ENCODE results near the gene CNP. TPM values are rescaled to one million over a fixed set of nuclear protein-coding genes. Genes with fewer than 3 reads are reported as not detected.

The CNP gene
- total and polyA plus RNA-seq, 10 of the 15 experiments (the other 5 are each of a cell fraction or from before 2014, with no cell fraction given), result 1.8 to 60.7 (median 31.4) TPM

DNA sequence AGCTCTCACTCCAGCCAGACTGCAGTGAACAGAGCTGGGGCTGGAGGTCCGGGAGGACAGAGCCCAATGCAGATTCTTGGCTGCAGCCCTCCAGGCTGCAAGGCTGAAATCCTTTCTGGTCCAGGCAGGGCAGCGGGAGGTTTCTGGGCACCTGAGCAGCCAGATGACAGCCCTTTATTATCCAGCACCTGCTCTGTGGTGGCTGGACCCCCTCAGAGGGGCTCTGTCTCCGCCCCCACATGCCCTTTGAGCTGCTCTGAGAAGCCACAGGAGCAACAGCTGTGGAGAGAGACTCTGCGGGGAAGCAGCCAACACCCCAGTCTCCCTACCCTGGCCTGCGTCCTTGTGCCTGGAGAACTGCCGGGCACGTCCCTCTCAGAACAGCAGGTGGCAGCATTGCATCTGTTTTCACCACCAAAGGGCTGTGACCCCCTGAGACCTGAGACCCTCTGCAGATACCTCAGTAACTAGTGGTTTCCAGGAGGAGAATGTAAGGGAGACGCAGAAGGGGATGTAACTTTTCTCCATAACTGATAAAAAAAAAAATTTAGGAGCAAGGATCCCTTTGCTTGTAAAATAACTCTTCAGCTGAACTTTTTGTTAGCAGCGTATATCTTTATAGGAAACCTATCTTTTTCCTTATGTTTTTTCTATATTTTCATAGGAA lies 3.7 kb upstream of the CNP start:
- ATAC-seq (peak; percentile 41), FAIRE-seq (peak; percentile 90), DNase-seq (ENCODE audit: low read depth, low spot score) (no peak)
- peaks cover 12% of the 10 kb centered on the region for H3K79me2 ChIP-seq (ENCODE audit: control insufficient read depth, insufficient read depth, low read length)
- CTCF ChIA-PET, result interaction anchor here (0.6 to 9.4 kb wide), 36 partner anchors 8 to 440 kb away, joined by 3 to 116 read pairs (median 4); partner anchors contain the start of genes DHX58, DNAJC7, HCRT and KAT2A
- no peak overlapping the region for H3K4me3 ChIP-seq
- H3K4me1 ChIP-seq (ENCODE audit: control insufficient read depth, insufficient read depth, low read length), result peaks cover 6% of the 10 kb centered on the region
- no peak overlapping the region for H2AFZ ChIP-seq (ENCODE audit: control insufficient read depth, low read depth, low read length)
- RAD21 ChIA-PET (ENCODE audit: unreplicated experiment), result interaction anchor here (0.9 to 2.2 kb wide), 13 partner anchors 10 to 231 kb away, joined by 3 to 12 read pairs (median 5); partner anchors contain the start of genes GHDC, NKIRAS2 and ODAD4
- no peaks in the 10 kb centered on the region for H3K9me3 ChIP-seq (replicated peaks; ENCODE audit: control insufficient read depth, insufficient read depth, low read length)
- POLR2A ChIA-PET, result interaction anchor here (0.6 to 2.1 kb wide), 4 partner anchors 59 to 158 kb away, joined by 3 to 8 read pairs (median 4); partner anchors contain the start of genes DHX58 and KAT2A
- in situ Hi-C loops (cut with MboI) (loop anchor here (5.0 kb wide), 1 partner anchor 149 kb away; the partner anchor contains the start of gene DHX58), intact Hi-C loops (cut with micrococcal nuclease; ENCODE audit: unreplicated experiment) (loop anchor here (1.0 kb wide), 1 partner anchor 153 kb away; no protein-coding TSS in a partner anchor)
- H3K4me2 ChIP-seq (ENCODE audit: control insufficient read depth, insufficient read depth), result no peak overlapping the region
- H3K27ac ChIP-seq (ENCODE audit: control insufficient read depth, insufficient read depth), result no peak overlapping the region
- no peaks in the 10 kb centered on the region; a peak in 1 of 4 replicates for H3K36me3 ChIP-seq (ENCODE audit: control insufficient read depth in 2 of 2, insufficient read depth in 2 of 2, low read length in 1 of 2)
- 29% methylated on average over 9 of the region's 9 CpGs for WGBS (ENCODE audit: insufficient coverage, insufficient replicate concordance, low lambda C conversion rate, missing lambda C conversion rate)
- BruUV-seq (replicated peaks), result no TSS peak
- H3K27me3 ChIP-seq (replicated peaks in 1 of 2; ENCODE audit: control insufficient read depth in 2 of 2, insufficient read depth in 2 of 2, low read length in 1 of 2), result no peaks in the 10 kb centered on the region
- no peak overlapping the region for H3K9ac ChIP-seq (ENCODE audit: control insufficient read depth, insufficient read depth, low read length)
- SMC1A ChIA-PET (ENCODE audit: uncharacterized antibody, unreplicated experiment), result interaction anchor here (0.6 to 5.7 kb wide), 13 partner anchors 10 to 219 kb away, joined by 3 to 28 read pairs (median 4); partner anchors contain the start of genes DHX58, KAT2A, KCNH4 and NKIRAS2
- no peaks in the 10 kb centered on the region for H4K20me1 ChIP-seq (ENCODE audit: control insufficient read depth, insufficient read depth)
- TF ChIP-seq SMARCA5 (IDR thresholded peaks at IDR 0.05), result peak; percentile 67; the same call in 1 of the 2 replicates
- TF ChIP-seq, protein P1, sequence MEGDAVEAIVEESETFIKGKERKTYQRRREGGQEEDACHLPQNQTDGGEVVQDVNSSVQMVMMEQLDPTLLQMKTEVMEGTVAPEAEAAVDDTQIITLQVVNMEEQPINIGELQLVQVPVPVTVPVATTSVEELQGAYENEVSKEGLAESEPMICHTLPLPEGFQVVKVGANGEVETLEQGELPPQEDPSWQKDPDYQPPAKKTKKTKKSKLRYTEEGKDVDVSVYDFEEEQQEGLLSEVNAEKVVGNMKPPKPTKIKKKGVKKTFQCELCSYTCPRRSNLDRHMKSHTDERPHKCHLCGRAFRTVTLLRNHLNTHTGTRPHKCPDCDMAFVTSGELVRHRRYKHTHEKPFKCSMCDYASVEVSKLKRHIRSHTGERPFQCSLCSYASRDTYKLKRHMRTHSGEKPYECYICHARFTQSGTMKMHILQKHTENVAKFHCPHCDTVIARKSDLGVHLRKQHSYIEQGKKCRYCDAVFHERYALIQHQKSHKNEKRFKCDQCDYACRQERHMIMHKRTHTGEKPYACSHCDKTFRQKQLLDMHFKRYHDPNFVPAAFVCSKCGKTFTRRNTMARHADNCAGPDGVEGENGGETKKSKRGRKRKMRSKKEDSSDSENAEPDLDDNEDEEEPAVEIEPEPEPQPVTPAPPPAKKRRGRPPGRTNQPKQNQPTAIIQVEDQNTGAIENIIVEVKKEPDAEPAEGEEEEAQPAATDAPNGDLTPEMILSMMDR (IDR thresholded peaks at IDR 0.05 in 2 of 3, conservative IDR thresholded peaks at IDR 0.05 in 1 of 3; ENCODE audit: control insufficient read depth in 2 of 3, extremely low read depth in 1 of 3, insufficient read depth in 1 of 3, low read depth in 3 of 3, low read length in 3 of 3), result peak; percentile 91 to 93 (median 91)
- peak; percentile 23; the same call in 1 of the 2 replicates for TF ChIP-seq RUNX3 (IDR thresholded peaks at IDR 0.05; ENCODE audit: low read length)
- 0 out of 4 replicates have a peak, but pooled peaks of 1 of the 2 experiments have one; percentile 7 for TF ChIP-seq BHLHE40 (IDR thresholded peaks at IDR 0.05; ENCODE audit: borderline replicate concordance in 1 of 2, low read depth in 2 of 2, low read length in 1 of 2)
- TF ChIP-seq EED (IDR thresholded peaks at IDR 0.05; ENCODE audit: low read depth), result no peak
- no peak for TF ChIP-seq POLR2AphosphoS2 (IDR thresholded peaks at IDR 0.05; ENCODE audit: low read depth, low read length)
- peak; percentile 13 for TF ChIP-seq RELA (IDR thresholded peaks at IDR 0.05; ENCODE audit: borderline replicate concordance, partially characterized antibody)
- TF ChIP-seq, protein P2, sequence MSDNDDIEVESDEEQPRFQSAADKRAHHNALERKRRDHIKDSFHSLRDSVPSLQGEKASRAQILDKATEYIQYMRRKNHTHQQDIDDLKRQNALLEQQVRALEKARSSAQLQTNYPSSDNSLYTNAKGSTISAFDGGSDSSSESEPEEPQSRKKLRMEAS (IDR thresholded peaks at IDR 0.05; ENCODE audit: low read depth, low read length), result no peak
- TF ChIP-seq RB1 (IDR thresholded peaks at IDR 0.05; ENCODE audit: borderline replicate concordance), result peak; percentile 81; the same call in 1 of the 2 replicates
- TF ChIP-seq, protein P3, sequence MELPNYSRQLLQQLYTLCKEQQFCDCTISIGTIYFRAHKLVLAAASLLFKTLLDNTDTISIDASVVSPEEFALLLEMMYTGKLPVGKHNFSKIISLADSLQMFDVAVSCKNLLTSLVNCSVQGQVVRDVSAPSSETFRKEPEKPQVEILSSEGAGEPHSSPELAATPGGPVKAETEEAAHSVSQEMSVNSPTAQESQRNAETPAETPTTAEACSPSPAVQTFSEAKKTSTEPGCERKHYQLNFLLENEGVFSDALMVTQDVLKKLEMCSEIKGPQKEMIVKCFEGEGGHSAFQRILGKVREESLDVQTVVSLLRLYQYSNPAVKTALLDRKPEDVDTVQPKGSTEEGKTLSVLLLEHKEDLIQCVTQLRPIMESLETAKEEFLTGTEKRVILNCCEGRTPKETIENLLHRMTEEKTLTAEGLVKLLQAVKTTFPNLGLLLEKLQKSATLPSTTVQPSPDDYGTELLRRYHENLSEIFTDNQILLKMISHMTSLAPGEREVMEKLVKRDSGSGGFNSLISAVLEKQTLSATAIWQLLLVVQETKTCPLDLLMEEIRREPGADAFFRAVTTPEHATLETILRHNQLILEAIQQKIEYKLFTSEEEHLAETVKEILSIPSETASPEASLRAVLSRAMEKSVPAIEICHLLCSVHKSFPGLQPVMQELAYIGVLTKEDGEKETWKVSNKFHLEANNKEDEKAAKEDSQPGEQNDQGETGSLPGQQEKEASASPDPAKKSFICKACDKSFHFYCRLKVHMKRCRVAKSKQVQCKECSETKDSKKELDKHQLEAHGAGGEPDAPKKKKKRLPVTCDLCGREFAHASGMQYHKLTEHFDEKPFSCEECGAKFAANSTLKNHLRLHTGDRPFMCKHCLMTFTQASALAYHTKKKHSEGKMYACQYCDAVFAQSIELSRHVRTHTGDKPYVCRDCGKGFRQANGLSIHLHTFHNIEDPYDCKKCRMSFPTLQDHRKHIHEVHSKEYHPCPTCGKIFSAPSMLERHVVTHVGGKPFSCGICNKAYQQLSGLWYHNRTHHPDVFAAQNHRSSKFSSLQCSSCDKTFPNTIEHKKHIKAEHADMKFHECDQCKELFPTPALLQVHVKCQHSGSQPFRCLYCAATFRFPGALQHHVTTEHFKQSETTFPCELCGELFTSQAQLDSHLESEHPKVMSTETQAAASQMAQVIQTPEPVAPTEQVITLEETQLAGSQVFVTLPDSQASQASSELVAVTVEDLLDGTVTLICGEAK (IDR thresholded peaks at IDR 0.05; ENCODE audit: borderline replicate concordance), result no peak
- peak; percentile 84 for TF ChIP-seq SMC3 (IDR thresholded peaks at IDR 0.05; ENCODE audit: borderline replicate concordance, low read length)
- TF ChIP-seq ZNF207 (IDR thresholded peaks at IDR 0.05; ENCODE audit: borderline replicate concordance), result no peak
- peak; percentile 48 for TF ChIP-seq MEF2B (IDR thresholded peaks at IDR 0.05; ENCODE audit: partially characterized antibody, poor library complexity, severe bottlenecking)
- TF ChIP-seq SREBF2 (IDR thresholded peaks at IDR 0.05; ENCODE audit: low read length), result no peak
- TF ChIP-seq TCF7 (IDR thresholded peaks at IDR 0.05; ENCODE audit: borderline replicate concordance), result no peak
- TF ChIP-seq LARP7 (IDR thresholded peaks at IDR 0.05), result peak; percentile 46; the same call in 1 of the 2 replicates
- TF ChIP-seq GATAD2B (conservative IDR thresholded peaks at IDR 0.05; ENCODE audit: low read depth), result 0 out of 2 replicates have a peak, but pooled peaks have one; percentile 37
